Hepatocyte (in vitro differentiated cells): ENCODE data around the gene ZNF564. TPM values are rescaled to one million over a fixed set of nuclear protein-coding genes. Genes with fewer than 3 reads are reported as not detected.

Source experiments
- DNase-seq: peaks from one replicate; pipeline ENCODE4 v3.0.0-alpha.2; 2016; ENCODE audit warnings: low spot score
- H2AFZ ChIP-seq: fragments of 200-600 bp; sonication (generic); 2 replicates; pipeline ENCODE4 v1.6.0; 2016; ENCODE audit warnings: antibody characterized with exemption, mild to moderate bottlenecking
- H3K27ac ChIP-seq: fragments of 200-600 bp; sonication (generic); 2 replicates; pipeline ENCODE4 v1.5.1; 2016; ENCODE audit warnings: mild to moderate bottlenecking
- H3K27me3 ChIP-seq: fragments of 200-600 bp; sonication (generic); 2 replicates; pipeline ENCODE4 v1.6.1; 2016
- H3K36me3 ChIP-seq: fragments of 200-600 bp; sonication (generic); replicated peaks from 2 replicates; pipeline ENCODE4 v1.5.1; 2016; ENCODE audit warnings: low read depth; ENCODE audit not compliant: insufficient read depth
- H3K4me1 ChIP-seq: fragments of 200-600 bp; sonication (generic); 2 replicates; pipeline ENCODE4 v1.5.1; 2016; ENCODE audit warnings: mild to moderate bottlenecking, moderate library complexity; ENCODE audit not compliant: insufficient read depth
- H3K4me2 ChIP-seq: fragments of 200-600 bp; sonication (generic); 2 replicates; pipeline ENCODE4 v1.6.0; 2016
- H3K4me3 ChIP-seq: fragments of 200-600 bp; sonication (generic); 2 replicates; pipeline ENCODE4 v1.5.1; 2016; ENCODE audit warnings: mild to moderate bottlenecking
- H3K79me2 ChIP-seq: fragments of 200-600 bp; sonication (generic); 2 replicates; pipeline ENCODE4 v1.6.0; 2017; ENCODE audit warnings: mild to moderate bottlenecking
- H3K9me2 ChIP-seq: fragments of 200-600 bp; sonication (generic); replicated peaks from 2 replicates; pipeline ENCODE4 v1.6.0; 2017; ENCODE audit warnings: mild to moderate bottlenecking; ENCODE audit not compliant: insufficient read depth
- H3K9me3 ChIP-seq: fragments of 200-600 bp; sonication (generic); 2 replicates; pipeline ENCODE4 v1.5.1; 2016; ENCODE audit warnings: low read depth, mild to moderate bottlenecking
- H4K20me1 ChIP-seq: fragments of 200-600 bp; sonication (generic); 2 replicates; pipeline ENCODE4 v1.6.0; 2016; ENCODE audit warnings: mild to moderate bottlenecking; ENCODE audit not compliant: insufficient read depth, poor library complexity, severe bottlenecking
- EZH2 ChIP-seq: fragments of 200-600 bp; sonication (generic); IDR thresholded peaks from 2 replicates; pipeline ENCODE4 v1.6.1; 2016; ENCODE audit warnings: antibody characterized with exemption, mild to moderate bottlenecking, borderline replicate concordance
- EZH2phosphoT487 ChIP-seq: fragments of 200-600 bp; sonication (generic); IDR thresholded peaks from one replicate; pipeline ENCODE4 v1.6.1; 2018; ENCODE audit warnings: antibody characterized with exemption, mild to moderate bottlenecking, low read depth, moderate library complexity; ENCODE audit not compliant: unreplicated experiment, severe bottlenecking
- WGBS: methylation state at CpG from one replicate; pipeline ENCODE4 v1.1.6; 2016; ENCODE audit warnings: low lambda C conversion rate; ENCODE audit errors: missing lambda C conversion rate; 5-methylcytosine and 5-hydroxymethylcytosine counted together
- polyA plus RNA-seq: library from polyadenylated mRNA; unstranded; fragments of >200 nt; fragmentation: Nextera tagmentation; extraction: Ambion mirVana; gene quantifications from 2 replicates; pipeline ENCODE4 v1.2.1, GENCODE V29; 2016
- total RNA-seq: library from RNA; depleted of rRNA; stranded (reverse); fragments of >200 nt; gene quantifications from 2 replicates; pipeline ENCODE4 v1.2.3, GENCODE V29; 2014
- TF ChIP-seq, protein P1 (sequence below): fragments of 200-600 bp; sonication (generic); IDR thresholded peaks from 2 replicates; pipeline ENCODE4 v1.5.1; 2016; ENCODE audit warnings: antibody characterized with exemption, mild to moderate bottlenecking; ENCODE audit not compliant: poor library complexity

Gene ZNF564
- total and polyA plus RNA-seq, 2 experiments from 2014 or later = 5.0 to 10.7 TPM

DNA sequence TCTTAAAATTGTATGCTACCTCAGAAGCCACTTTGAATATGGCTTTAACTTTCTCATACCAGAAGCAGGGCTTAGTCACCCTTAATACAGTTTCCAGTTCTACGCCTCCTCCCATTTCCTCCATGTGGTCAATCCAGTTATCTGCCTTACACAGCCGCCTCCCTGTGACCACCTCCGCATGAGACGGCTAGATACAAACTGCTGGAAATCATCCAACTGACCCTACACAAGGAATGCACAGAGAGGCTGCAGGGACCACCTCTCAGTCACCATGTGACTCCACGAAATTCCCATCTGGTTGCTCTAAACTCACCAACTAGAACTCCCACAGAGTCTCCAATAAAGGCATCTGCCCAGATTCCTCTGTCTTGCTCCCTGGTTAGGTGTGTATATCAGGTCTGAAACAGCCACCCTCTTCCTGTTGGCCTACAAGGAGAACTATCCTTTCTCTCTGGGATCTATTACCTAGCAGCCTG is 6.8 kb downstream of the ZNF564 start:
- H3K4me2 ChIP-seq = no peak overlapping the region
- WGBS = 86% methylated on average over 5 of the region's 5 CpGs
- no peaks in the 10 kb centered on the region for H3K27me3 ChIP-seq
- DNase-seq = no peak
- peaks cover under 1% of the 10 kb centered on the region for H3K4me1 ChIP-seq
- H3K4me3 ChIP-seq = no peak overlapping the region
- H3K79me2 ChIP-seq = peaks cover 90% of the 10 kb centered on the region
- no peaks in the 10 kb centered on the region for H4K20me1 ChIP-seq
- H3K9me2 ChIP-seq = no peaks in the 10 kb centered on the region
- peaks cover 13% of the 10 kb centered on the region for H3K9me3 ChIP-seq
- no peak overlapping the region for H2AFZ ChIP-seq
- no peaks in the 10 kb centered on the region for H3K36me3 ChIP-seq
- TF ChIP-seq, protein P1, sequence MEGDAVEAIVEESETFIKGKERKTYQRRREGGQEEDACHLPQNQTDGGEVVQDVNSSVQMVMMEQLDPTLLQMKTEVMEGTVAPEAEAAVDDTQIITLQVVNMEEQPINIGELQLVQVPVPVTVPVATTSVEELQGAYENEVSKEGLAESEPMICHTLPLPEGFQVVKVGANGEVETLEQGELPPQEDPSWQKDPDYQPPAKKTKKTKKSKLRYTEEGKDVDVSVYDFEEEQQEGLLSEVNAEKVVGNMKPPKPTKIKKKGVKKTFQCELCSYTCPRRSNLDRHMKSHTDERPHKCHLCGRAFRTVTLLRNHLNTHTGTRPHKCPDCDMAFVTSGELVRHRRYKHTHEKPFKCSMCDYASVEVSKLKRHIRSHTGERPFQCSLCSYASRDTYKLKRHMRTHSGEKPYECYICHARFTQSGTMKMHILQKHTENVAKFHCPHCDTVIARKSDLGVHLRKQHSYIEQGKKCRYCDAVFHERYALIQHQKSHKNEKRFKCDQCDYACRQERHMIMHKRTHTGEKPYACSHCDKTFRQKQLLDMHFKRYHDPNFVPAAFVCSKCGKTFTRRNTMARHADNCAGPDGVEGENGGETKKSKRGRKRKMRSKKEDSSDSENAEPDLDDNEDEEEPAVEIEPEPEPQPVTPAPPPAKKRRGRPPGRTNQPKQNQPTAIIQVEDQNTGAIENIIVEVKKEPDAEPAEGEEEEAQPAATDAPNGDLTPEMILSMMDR = no peak
- TF ChIP-seq EZH2 (no peak), EZH2phosphoT487 (no peak)
- no peak overlapping the region for H3K27ac ChIP-seq

DNA sequence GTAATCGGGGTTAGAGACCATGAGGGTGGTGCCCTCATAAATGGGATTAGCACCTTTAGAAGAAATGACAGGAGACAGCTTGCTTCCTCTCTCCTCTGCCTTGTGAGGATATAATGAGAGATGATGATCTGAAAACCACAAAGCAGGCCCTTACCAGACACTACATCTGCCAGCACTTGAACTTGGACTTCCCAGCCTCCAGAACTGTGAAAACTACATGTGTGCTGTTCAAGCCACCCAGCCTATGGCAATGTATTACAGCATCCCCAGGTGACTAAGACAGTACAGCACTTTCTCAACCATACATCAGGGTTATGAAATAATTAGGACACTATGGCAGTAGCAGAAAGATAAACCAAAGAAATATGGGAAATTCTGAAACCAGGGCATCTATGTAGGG is 7.4 kb downstream of the ZNF564 start:
- Histone ChIP-seq H3K27ac (no peak overlapping the region), H3K9me3 (peaks cover 16% of the 10 kb centered on the region), H4K20me1 (no peaks in the 10 kb centered on the region), H3K27me3 (no peaks in the 10 kb centered on the region), H3K4me3 (no peak overlapping the region), H3K79me2 (peaks cover 89% of the 10 kb centered on the region), H3K4me2 (no peak overlapping the region), H3K4me1 (no peaks in the 10 kb centered on the region), H3K9me2 (no peaks in the 10 kb centered on the region), H3K36me3 (no peaks in the 10 kb centered on the region), H2AFZ (no peak overlapping the region)
- TF ChIP-seq, protein P1 = no peak
- TF ChIP-seq EZH2 (no peak), EZH2phosphoT487 (no peak)
- DNase-seq = no peak
- 86% methylated on average over 1 of the region's 1 CpG for WGBS

DNA sequence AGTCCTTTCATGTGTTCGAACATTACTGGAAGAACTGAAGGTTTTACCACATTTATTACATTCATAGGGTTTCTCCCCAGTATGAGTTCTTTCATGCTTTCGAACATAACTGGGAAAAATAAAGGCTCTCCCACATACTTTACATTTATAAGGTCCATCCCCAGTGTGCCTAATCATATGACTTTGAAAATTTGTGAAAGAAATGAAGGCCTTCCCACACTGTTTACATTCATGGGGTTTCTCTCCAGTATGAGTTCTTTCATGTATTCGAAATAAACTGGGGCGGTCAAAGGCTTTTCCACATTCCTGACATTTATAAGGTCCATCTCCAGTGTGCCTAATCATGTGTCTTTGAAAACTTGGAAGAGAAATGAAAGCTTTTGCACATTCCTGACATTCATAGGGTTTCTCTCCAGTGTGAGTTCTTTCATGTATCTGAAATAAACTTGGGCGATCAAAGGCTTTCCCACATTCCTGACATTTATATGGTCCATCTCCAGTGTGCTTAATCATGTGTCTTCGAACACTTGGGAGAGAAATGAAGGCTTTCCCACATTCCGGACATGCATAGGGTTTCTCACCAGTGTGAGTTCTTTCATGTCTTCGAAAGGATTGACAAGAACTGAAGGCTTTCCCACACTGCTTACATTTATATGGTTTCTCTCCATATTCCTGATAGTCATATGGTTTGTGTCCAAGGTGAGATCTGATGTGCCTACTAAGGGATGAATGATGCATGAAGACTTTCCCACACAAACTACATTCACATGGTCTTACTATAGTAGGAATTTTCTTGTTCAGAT is 24.0 kb downstream of the ZNF564 start:
- Histone ChIP-seq H3K79me2 (peaks cover 22% of the 10 kb centered on the region), H3K27ac (no peak overlapping the region), H3K9me2 (no peaks in the 10 kb centered on the region), H4K20me1 (no peaks in the 10 kb centered on the region), H3K36me3 (peaks cover 57% of the 10 kb centered on the region), H3K9me3 (peaks cover 93% of the 10 kb centered on the region), H3K4me1 (no peaks in the 10 kb centered on the region), H3K27me3 (no peaks in the 10 kb centered on the region), H3K4me2 (no peak overlapping the region), H2AFZ (no peak overlapping the region), H3K4me3 (peak overlapping the region; percentile 35)
- no peak for TF ChIP-seq EZH2phosphoT487
- TF ChIP-seq, protein P1 = no peak
- 97% methylated on average over 8 of the region's 8 CpGs for WGBS
- peak; percentile 17 for DNase-seq
